C4-2B (cell line): Measurements from ENCODE around the gene GOLGA6L4.
"Not testable (repeated sequence)": the region's sequence is repeated elsewhere in the genome, so short reads cannot be mapped to it uniquely, and the experiment has no call there.

Experiments used
- ZFX ChIP-seq: fragments of 450-650 bp; IDR thresholded peaks from 2 replicates; pipeline ENCODE4 v1.6.1; 2017
- TF ChIP-seq, protein P1 (sequence below): fragments of 450-650 bp; conservative IDR thresholded peaks from 2 replicates; pipeline ENCODE4 v1.5.1; 2017; ENCODE audit warnings: mild to moderate bottlenecking

DNA sequence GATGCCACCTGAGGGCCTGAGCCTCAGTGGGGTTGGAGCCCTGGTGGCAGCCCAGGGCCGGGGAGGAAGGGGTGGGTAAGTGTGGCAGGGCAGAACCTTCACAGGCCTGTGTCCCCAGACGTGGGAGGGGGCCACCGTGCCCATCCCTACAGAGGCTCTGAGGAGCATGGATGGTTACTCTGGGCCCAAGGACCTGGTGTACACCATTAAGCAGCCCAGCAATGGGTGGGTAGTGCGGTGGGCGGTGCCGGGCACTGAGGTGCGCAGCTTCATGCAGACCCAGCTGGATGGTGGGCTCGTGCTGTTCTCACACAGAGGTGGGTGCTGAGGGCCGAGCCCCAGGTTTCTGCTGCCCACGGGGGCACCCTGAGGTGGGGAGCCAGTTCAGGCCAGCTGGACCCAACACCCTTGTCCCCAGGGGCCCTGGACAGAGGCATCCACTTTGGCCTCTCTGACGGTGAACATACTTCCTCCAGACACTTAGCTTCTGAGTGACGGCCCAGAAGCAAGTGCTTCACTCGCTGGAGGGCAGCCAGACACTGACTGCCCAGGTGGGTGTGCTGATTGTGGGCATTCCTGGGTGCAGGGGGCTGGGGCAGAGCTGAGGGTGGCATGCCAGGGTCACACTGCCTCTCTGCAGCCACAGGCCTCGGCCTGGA is 38.9 kb upstream of the GOLGA6L4 start:
- TF ChIP-seq, protein P1, sequence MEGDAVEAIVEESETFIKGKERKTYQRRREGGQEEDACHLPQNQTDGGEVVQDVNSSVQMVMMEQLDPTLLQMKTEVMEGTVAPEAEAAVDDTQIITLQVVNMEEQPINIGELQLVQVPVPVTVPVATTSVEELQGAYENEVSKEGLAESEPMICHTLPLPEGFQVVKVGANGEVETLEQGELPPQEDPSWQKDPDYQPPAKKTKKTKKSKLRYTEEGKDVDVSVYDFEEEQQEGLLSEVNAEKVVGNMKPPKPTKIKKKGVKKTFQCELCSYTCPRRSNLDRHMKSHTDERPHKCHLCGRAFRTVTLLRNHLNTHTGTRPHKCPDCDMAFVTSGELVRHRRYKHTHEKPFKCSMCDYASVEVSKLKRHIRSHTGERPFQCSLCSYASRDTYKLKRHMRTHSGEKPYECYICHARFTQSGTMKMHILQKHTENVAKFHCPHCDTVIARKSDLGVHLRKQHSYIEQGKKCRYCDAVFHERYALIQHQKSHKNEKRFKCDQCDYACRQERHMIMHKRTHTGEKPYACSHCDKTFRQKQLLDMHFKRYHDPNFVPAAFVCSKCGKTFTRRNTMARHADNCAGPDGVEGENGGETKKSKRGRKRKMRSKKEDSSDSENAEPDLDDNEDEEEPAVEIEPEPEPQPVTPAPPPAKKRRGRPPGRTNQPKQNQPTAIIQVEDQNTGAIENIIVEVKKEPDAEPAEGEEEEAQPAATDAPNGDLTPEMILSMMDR = not testable (repeated sequence)
- not testable (repeated sequence) for TF ChIP-seq ZFX
